Measurements from ENCODE around the gene GOPC. TPM values are rescaled to one million over a fixed set of nuclear protein-coding genes. Genes with fewer than 3 reads are reported as not detected.

GOPC gene
- total RNA-seq, 5 donors from 2014 or later (not counting 1 experiment from before 2014, with no cell fraction given): 20.8 to 30.2 (median 27.5) TPM

DNA sequence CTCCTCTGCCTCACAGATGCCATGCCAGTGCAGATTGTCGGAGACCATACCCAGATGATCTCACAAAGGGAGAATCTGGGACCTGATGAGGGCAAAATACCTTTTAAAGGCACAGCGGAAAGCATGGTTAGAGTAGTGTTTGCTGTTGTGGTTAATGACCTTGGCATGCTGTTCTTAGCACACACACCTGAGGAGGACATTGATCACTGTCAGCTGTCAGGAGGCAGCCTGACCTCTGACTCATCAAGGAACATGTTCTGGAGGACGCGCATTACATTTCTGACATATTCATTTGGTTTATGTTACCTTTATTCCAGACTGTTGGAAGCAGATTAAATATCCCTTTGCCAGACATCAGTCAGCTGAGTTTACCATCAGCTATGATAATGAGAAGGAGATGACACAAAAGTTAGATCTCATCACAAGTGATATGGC is 57.1 kb downstream of the GOPC start:
- Mint-ChIP-seq H3K27ac (peak overlapping the region in 1 of 2 donors; percentile 16), H3K9me3 (no peaks in the 10 kb centered on the region), H3K4me1 (peaks cover 34 to 36% (median 34%) of the 10 kb centered on the region in 3 donors), H3K4me3 (no peak overlapping the region), H3K36me3 (no peaks in the 10 kb centered on the region), H3K27me3 (peaks cover 2% of the 10 kb centered on the region in 2 donors)
- no peaks in the 10 kb centered on the region for H3K27me3 ChIP-seq (replicated peaks in 1 of 2; ENCODE audit: control insufficient read depth in 2 of 2, extremely low read depth in 1 of 2, insufficient read depth in 2 of 2, low read length in 1 of 2)
- POLR2A ChIA-PET: no interaction called here
- no peak for ATAC-seq (replicated peaks in 1 of 4)
- DNase-seq: no peak
- peaks cover 17 to 20% of the 10 kb centered on the region in 2 experiments for H3K4me1 ChIP-seq (ENCODE audit: control insufficient read depth in 1 of 2, extremely low read depth in 1 of 2, insufficient read depth in 2 of 2, low read length in 2 of 2)
- 95% methylated on average over 4 of the region's 4 CpGs for WGBS (ENCODE audit: insufficient coverage)
- no peak overlapping the region for H3K27ac ChIP-seq (ENCODE audit: low read length)
- no peaks in the 10 kb centered on the region for H3K36me3 ChIP-seq (ENCODE audit: control insufficient read depth in 2 of 2, extremely low read depth in 1 of 2, insufficient read depth in 1 of 2, low read length in 1 of 2)
- no peaks in the 10 kb centered on the region for H3K9me3 ChIP-seq
- CTCF ChIA-PET: no interaction called here
- H3K4me3 ChIP-seq (ENCODE audit: control insufficient read depth in 1 of 2, extremely low read depth in 1 of 2, low read length in 1 of 2): no peak overlapping the region

DNA sequence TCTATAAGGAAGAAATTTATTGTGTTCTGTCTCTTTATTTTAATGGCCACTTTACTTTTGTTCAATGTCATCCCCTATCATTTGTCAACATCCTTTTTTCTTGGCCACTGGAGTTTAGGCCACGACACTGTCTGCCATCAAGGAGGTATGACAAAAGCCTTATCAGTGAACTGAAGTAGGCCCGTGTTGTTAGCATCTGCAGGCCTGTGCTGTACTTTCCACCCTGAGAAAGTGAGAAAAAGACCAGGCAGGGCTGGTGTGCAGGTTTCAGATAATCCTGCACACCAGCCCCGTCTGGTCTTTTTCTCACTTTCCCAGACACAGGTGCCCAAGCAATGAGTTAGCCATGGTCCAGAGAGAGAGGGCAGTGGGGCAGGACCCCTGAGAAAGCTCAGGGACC is 57.6 kb downstream of the GOPC start:
- no peaks in the 10 kb centered on the region for H3K9me3 ChIP-seq
- no peak overlapping the region for H3K4me3 ChIP-seq (ENCODE audit: control insufficient read depth in 1 of 2, extremely low read depth in 1 of 2, low read length in 1 of 2)
- H3K27me3 Mint-ChIP-seq: peaks cover 2 to 4% of the 10 kb centered on the region in 2 donors
- no peaks in the 10 kb centered on the region for H3K36me3 Mint-ChIP-seq
- CTCF ChIA-PET: no interaction called here
- peaks cover 17 to 19% of the 10 kb centered on the region in 2 experiments for H3K4me1 ChIP-seq (ENCODE audit: control insufficient read depth in 1 of 2, extremely low read depth in 1 of 2, insufficient read depth in 2 of 2, low read length in 2 of 2)
- H3K4me3 Mint-ChIP-seq: no peak overlapping the region
- no peak overlapping the region for H3K27ac Mint-ChIP-seq
- H3K27ac ChIP-seq (ENCODE audit: low read length): no peak overlapping the region
- DNase-seq (no peak), ATAC-seq (replicated peaks in 1 of 4) (no peak)
- no peaks in the 10 kb centered on the region for H3K36me3 ChIP-seq (ENCODE audit: control insufficient read depth in 2 of 2, extremely low read depth in 1 of 2, insufficient read depth in 1 of 2, low read length in 1 of 2)
- POLR2A ChIA-PET: no interaction called here
- no peaks in the 10 kb centered on the region for H3K9me3 Mint-ChIP-seq
- no peaks in the 10 kb centered on the region for H3K27me3 ChIP-seq (replicated peaks in 1 of 2; ENCODE audit: control insufficient read depth in 2 of 2, extremely low read depth in 1 of 2, insufficient read depth in 2 of 2, low read length in 1 of 2)
- H3K4me1 Mint-ChIP-seq: peaks cover 29 to 32% (median 30%) of the 10 kb centered on the region in 3 donors
- 74% methylated on average over 3 of the region's 3 CpGs for WGBS (ENCODE audit: insufficient coverage)

DNA sequence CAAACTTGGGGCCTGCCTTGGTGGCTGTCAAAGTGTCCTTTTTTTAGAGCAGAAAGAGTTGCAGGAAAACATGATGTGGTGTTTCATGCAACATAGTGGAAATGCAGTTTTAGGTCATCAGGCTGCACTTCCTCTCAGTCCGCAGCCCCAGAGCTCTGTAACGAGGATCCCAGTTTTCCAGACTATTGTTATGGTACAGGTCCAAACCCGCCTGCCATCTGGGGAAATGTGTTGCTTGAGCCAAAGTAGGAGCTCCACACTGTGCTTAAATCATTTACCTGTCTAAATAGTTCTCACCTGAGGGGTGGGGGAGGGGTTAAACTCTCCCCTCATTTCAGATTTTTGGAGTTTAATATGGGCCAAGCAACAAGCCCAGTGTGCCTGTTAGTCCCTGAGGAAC is 59.8 kb downstream of the GOPC start:
- ChIA-PET POLR2A (no interaction called here), CTCF (no interaction called here)
- Mint-ChIP-seq H3K36me3 (no peaks in the 10 kb centered on the region), H3K27ac (no peak overlapping the region), H3K4me1 (peaks cover 11 to 12% (median 12%) of the 10 kb centered on the region in 3 donors), H3K4me3 (no peak overlapping the region), H3K27me3 (peaks cover 1 to 13% of the 10 kb centered on the region in 2 donors), H3K9me3 (no peaks in the 10 kb centered on the region)
- H3K27me3 ChIP-seq (replicated peaks in 1 of 2; ENCODE audit: control insufficient read depth in 2 of 2, extremely low read depth in 1 of 2, insufficient read depth in 2 of 2, low read length in 1 of 2): no peaks in the 10 kb centered on the region
- H3K36me3 ChIP-seq (ENCODE audit: control insufficient read depth in 2 of 2, extremely low read depth in 1 of 2, insufficient read depth in 1 of 2, low read length in 1 of 2): no peaks in the 10 kb centered on the region
- H3K4me3 ChIP-seq (ENCODE audit: control insufficient read depth in 1 of 2, extremely low read depth in 1 of 2, low read length in 1 of 2): no peak overlapping the region
- DNase-seq (no peak), ATAC-seq (replicated peaks in 1 of 4) (no peak)
- 100% methylated on average over 2 of the region's 3 CpGs for WGBS (ENCODE audit: insufficient coverage)
- H3K4me1 ChIP-seq (ENCODE audit: control insufficient read depth in 1 of 2, extremely low read depth in 1 of 2, insufficient read depth in 2 of 2, low read length in 2 of 2): peaks cover 2 to 5% of the 10 kb centered on the region in 2 experiments
- H3K27ac ChIP-seq (ENCODE audit: low read length): no peak overlapping the region
- no peaks in the 10 kb centered on the region for H3K9me3 ChIP-seq

DNA sequence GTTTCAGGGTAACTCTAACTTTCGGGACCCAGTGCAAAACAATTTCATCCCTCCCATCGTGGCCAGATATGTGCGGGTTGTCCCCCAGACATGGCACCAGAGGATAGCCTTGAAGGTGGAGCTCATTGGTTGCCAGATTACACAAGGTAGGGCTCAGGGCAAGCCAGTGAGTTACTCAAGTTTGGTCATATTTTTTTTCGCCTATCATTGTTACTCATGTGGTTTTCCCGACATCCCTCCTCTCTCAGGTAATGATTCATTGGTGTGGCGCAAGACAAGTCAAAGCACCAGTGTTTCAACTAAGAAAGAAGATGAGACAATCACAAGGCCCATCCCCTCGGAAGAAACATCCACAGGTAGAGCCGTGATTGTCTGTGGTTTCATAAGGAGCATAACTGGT is 61.6 kb downstream of the GOPC start:
- WGBS (ENCODE audit: insufficient coverage): 90% methylated on average over 3 of the region's 8 CpGs
- Histone ChIP-seq H3K4me3 (ENCODE audit: control insufficient read depth in 1 of 2, extremely low read depth in 1 of 2, low read length in 1 of 2) (no peak overlapping the region), H3K27me3 (replicated peaks in 1 of 2; ENCODE audit: control insufficient read depth in 2 of 2, extremely low read depth in 1 of 2, insufficient read depth in 2 of 2, low read length in 1 of 2) (no peaks in the 10 kb centered on the region), H3K27ac (ENCODE audit: low read length) (no peak overlapping the region), H3K9me3 (no peaks in the 10 kb centered on the region), H3K36me3 (ENCODE audit: control insufficient read depth in 2 of 2, extremely low read depth in 1 of 2, insufficient read depth in 1 of 2, low read length in 1 of 2) (no peaks in the 10 kb centered on the region), H3K4me1 (ENCODE audit: control insufficient read depth in 1 of 2, extremely low read depth in 1 of 2, insufficient read depth in 2 of 2, low read length in 2 of 2) (no peaks in the 10 kb centered on the region)
- DNase-seq: no peak
- Mint-ChIP-seq H3K4me1 (no peaks in the 10 kb centered on the region), H3K9me3 (no peaks in the 10 kb centered on the region), H3K4me3 (no peak overlapping the region), H3K27ac (no peak overlapping the region), H3K36me3 (no peaks in the 10 kb centered on the region), H3K27me3 (peaks cover 0 to 16% of the 10 kb centered on the region in 2 donors)
- CTCF ChIA-PET: interaction anchor here in 1 of 2 donors (0.6 kb wide), 1 partner anchor 14 kb away, joined by 4 read pairs; no protein-coding TSS in a partner anchor
- no peak for ATAC-seq (replicated peaks in 1 of 4)
- POLR2A ChIA-PET: interaction anchor here in 1 of 2 donors (0.8 kb wide), 1 partner anchor 30 kb away, joined by 3 read pairs; no protein-coding TSS in a partner anchor

DNA sequence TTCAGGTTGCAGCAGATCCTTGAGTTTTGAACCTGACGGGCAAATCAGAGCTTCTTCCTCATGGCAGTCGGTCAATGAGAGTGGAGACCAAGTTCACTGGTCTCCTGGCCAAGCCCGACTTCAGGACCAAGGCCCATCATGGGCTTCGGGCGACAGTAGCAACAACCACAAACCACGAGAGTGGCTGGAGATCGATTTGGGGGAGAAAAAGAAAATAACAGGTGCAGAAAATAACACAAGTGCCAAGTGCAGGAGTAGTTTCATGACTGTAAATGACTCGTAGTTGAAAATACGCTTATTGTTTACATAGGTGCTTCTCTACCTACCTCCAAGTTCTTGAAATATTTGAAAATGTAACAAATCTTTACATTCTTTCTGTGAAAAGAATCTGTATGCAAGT is 63.7 kb downstream of the GOPC start:
- no peaks in the 10 kb centered on the region for H3K36me3 ChIP-seq (ENCODE audit: control insufficient read depth in 2 of 2, extremely low read depth in 1 of 2, insufficient read depth in 1 of 2, low read length in 1 of 2)
- H3K27ac ChIP-seq (ENCODE audit: low read length): no peak overlapping the region
- H3K4me1 Mint-ChIP-seq: no peaks in the 10 kb centered on the region
- no peaks in the 10 kb centered on the region for H3K9me3 Mint-ChIP-seq
- no peaks in the 10 kb centered on the region for H3K27me3 ChIP-seq (replicated peaks in 1 of 2; ENCODE audit: control insufficient read depth in 2 of 2, extremely low read depth in 1 of 2, insufficient read depth in 2 of 2, low read length in 1 of 2)
- peaks cover 0 to 16% of the 10 kb centered on the region in 2 donors for H3K27me3 Mint-ChIP-seq
- ATAC-seq (replicated peaks in 1 of 4): no peak
- no peak overlapping the region for H3K4me3 ChIP-seq (ENCODE audit: control insufficient read depth in 1 of 2, extremely low read depth in 1 of 2, low read length in 1 of 2)
- no peak overlapping the region for H3K4me3 Mint-ChIP-seq
- 92% methylated on average over 2 of the region's 9 CpGs for WGBS (ENCODE audit: insufficient coverage)
- no peaks in the 10 kb centered on the region for H3K4me1 ChIP-seq (ENCODE audit: control insufficient read depth in 1 of 2, extremely low read depth in 1 of 2, insufficient read depth in 2 of 2, low read length in 2 of 2)
- no peaks in the 10 kb centered on the region for H3K9me3 ChIP-seq
- H3K27ac Mint-ChIP-seq: no peak overlapping the region
- ChIA-PET POLR2A (no interaction called here), CTCF (no interaction called here)
- no peak for DNase-seq
- H3K36me3 Mint-ChIP-seq: no peaks in the 10 kb centered on the region

DNA sequence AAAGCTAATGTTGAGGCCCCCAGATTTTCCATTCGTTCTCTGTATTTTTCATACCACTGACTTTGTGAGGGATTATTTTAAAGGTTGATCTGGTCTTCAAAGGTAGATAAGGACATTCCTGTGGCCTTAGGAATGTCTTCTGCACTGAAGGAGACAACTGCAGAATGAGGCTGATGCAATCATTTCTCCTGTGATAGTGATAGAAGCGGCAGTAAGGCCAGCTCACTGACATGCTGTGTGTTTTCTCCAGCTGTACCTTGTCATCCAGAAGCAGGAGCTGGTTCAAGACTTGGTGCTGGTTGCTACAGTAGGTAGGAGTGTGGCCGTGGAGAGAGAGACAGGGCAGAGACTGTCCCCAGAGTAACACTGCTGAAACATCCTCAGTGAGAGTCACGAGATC is 66.0 kb downstream of the GOPC start:
- Mint-ChIP-seq H3K27ac (no peak overlapping the region), H3K9me3 (no peaks in the 10 kb centered on the region)
- POLR2A ChIA-PET: interaction anchor here in 1 of 2 donors (0.6 kb wide), 1 partner anchor 27 kb away, joined by 3 read pairs; no protein-coding TSS in a partner anchor

DNA sequence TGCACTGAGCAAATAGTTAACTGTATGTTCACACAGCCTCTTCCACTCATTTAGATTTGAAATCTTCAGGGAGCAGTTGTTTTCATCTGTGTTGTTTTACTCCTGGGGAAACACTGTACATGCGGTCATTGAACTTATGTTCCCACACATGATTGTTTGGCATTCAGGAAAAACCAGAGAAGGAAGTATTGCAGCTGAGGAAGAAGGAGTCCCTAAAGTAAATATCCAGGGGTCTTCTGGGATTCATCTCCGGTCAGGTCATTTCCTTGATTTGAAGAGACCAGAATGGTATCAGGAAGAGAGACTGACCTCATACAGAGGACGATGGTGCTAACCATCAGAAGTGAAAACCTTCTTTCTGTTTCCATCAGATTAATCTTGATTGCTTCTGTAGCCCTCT is 67.3 kb downstream of the GOPC start:
- no peak for DNase-seq
- POLR2A ChIA-PET: no interaction called here
- peaks cover 0 to 13% of the 10 kb centered on the region in 2 donors for H3K27me3 Mint-ChIP-seq
- no peaks in the 10 kb centered on the region for H3K4me1 Mint-ChIP-seq
- Histone ChIP-seq H3K27me3 (replicated peaks in 1 of 2; ENCODE audit: control insufficient read depth in 2 of 2, extremely low read depth in 1 of 2, insufficient read depth in 2 of 2, low read length in 1 of 2) (peaks cover 0 to under 1% of the 10 kb centered on the region in 2 experiments), H3K9me3 (no peaks in the 10 kb centered on the region), H3K36me3 (ENCODE audit: control insufficient read depth in 2 of 2, extremely low read depth in 1 of 2, insufficient read depth in 1 of 2, low read length in 1 of 2) (no peaks in the 10 kb centered on the region), H3K27ac (ENCODE audit: low read length) (no peak overlapping the region), H3K4me1 (ENCODE audit: control insufficient read depth in 1 of 2, extremely low read depth in 1 of 2, insufficient read depth in 2 of 2, low read length in 2 of 2) (no peaks in the 10 kb centered on the region), H3K4me3 (ENCODE audit: control insufficient read depth in 1 of 2, extremely low read depth in 1 of 2, low read length in 1 of 2) (no peak overlapping the region)
- 100% methylated on average over 1 of the region's 3 CpGs for WGBS (ENCODE audit: insufficient coverage)
- no peaks in the 10 kb centered on the region for H3K36me3 Mint-ChIP-seq
- H3K27ac Mint-ChIP-seq: no peak overlapping the region
- CTCF ChIA-PET: no interaction called here
- H3K9me3 Mint-ChIP-seq: no peaks in the 10 kb centered on the region
- ATAC-seq (replicated peaks in 1 of 4): no peak
- no peak overlapping the region for H3K4me3 Mint-ChIP-seq

More for the DNA sequence above, 66.0 kb downstream of the GOPC start:
- no peak for DNase-seq
- CTCF ChIA-PET: interaction anchor here in 1 of 2 donors (1.1 kb wide), 1 partner anchor 19 kb away, joined by 4 read pairs; no protein-coding TSS in a partner anchor
- Mint-ChIP-seq H3K36me3 (no peaks in the 10 kb centered on the region), H3K27me3 (peaks cover 0 to 16% of the 10 kb centered on the region in 2 donors), H3K4me1 (no peaks in the 10 kb centered on the region), H3K4me3 (no peak overlapping the region)
- 91% methylated on average over 2 of the region's 4 CpGs for WGBS (ENCODE audit: insufficient coverage)
- no peak overlapping the region for H3K27ac ChIP-seq (ENCODE audit: low read length)
- no peaks in the 10 kb centered on the region for H3K27me3 ChIP-seq (replicated peaks in 1 of 2; ENCODE audit: control insufficient read depth in 2 of 2, extremely low read depth in 1 of 2, insufficient read depth in 2 of 2, low read length in 1 of 2)
- no peak overlapping the region for H3K4me3 ChIP-seq (ENCODE audit: control insufficient read depth in 1 of 2, extremely low read depth in 1 of 2, low read length in 1 of 2)
- H3K36me3 ChIP-seq (ENCODE audit: control insufficient read depth in 2 of 2, extremely low read depth in 1 of 2, insufficient read depth in 1 of 2, low read length in 1 of 2): no peaks in the 10 kb centered on the region
- H3K4me1 ChIP-seq (ENCODE audit: control insufficient read depth in 1 of 2, extremely low read depth in 1 of 2, insufficient read depth in 2 of 2, low read length in 2 of 2): no peaks in the 10 kb centered on the region
- no peak for ATAC-seq (replicated peaks in 1 of 4)
- no peaks in the 10 kb centered on the region for H3K9me3 ChIP-seq

All from T-cell (primary cell).